Kasumi-1 (cell line): ENCODE results near the gene MEGF6.
A peak's percentile ranks its signal among the peaks of the same experiment; 100 is the strongest.
"Not testable (repeated sequence)": the region's sequence is repeated elsewhere in the genome, so short reads cannot be mapped to it uniquely, and the experiment has no call there.

Source experiments
- DNase-seq, 2 experiments: peaks; one replicate each; lab custom pipeline; 2025; lab: John Stamatoyannopoulos, UW

MEGF6 gene

GRCh38 chr1:3629561-3630160 is 18.4 kb upstream of the MEGF6 start:
- no peak for DNase-seq

GRCh38 chr1:3628445-3628844 is 17.1 kb upstream of the MEGF6 start:
- DNase-seq: no peak

GRCh38 chr1:3627515-3628253 is 16.4 kb upstream of the MEGF6 start:
- DNase-seq: no peak

- no peak for DNase-seq
These were observed 14.7 kb upstream of the MEGF6 start for GRCh38 chr1:3626025-3626424.

- DNase-seq: no peak
These were observed 14.0 kb upstream of the MEGF6 start for GRCh38 chr1:3625151-3625907.

GRCh38 chr1:3624200-3625136 is 13.2 kb upstream of the MEGF6 start, which contains the start of gene TPRG1L:
TSS of gene TPRG1L (plus strand) at chr1:3625015. CDS start at chr1:3625073, 58 bp downstream.
- DNase-seq: peak; percentile 95 to 96

- DNase-seq: no peak
These were observed 12.3 kb upstream of the MEGF6 start for GRCh38 chr1:3623441-3624199.

- DNase-seq: not testable (repeated sequence)
These were observed 10.8 kb upstream of the MEGF6 start for GRCh38 chr1:3622102-3622501.

GRCh38 chr1:3621151-3621671 is 9.9 kb upstream of the MEGF6 start:
- peak in 1 of 2 experiments; percentile 4 for DNase-seq

- DNase-seq: no peak
These were observed 9.4 kb upstream of the MEGF6 start for GRCh38 chr1:3620708-3621107.

GRCh38 chr1:3618881-3619671 is 7.8 kb upstream of the MEGF6 start:
- peak; percentile 78 to 83 for DNase-seq

- no peak for DNase-seq
These were observed 7.2 kb upstream of the MEGF6 start for GRCh38 chr1:3618531-3618880.

GRCh38 chr1:3617806-3618345 is 6.6 kb upstream of the MEGF6 start:
- DNase-seq: no peak

GRCh38 chr1:3616861-3617260 is 5.6 kb upstream of the MEGF6 start:
- no peak for DNase-seq

GRCh38 chr1:3614755-3615742 is 3.7 kb upstream of the MEGF6 start:
- DNase-seq: peak; percentile 19 to 21

- DNase-seq: peak in 1 of 2 experiments; percentile 11
These were observed 815 bp upstream of the MEGF6 start for GRCh38 chr1:3612123-3612522.

GRCh38 chr1:3610527-3611169 is 660 bp downstream of the MEGF6 start:
- DNase-seq: peak; percentile 63 to 75
